Spleen (tissue), 11 donors: ENCODE measurements around the gene RFTN1. TPM values are rescaled to one million over a fixed set of nuclear protein-coding genes. Genes with fewer than 3 reads are reported as not detected.

ENCODE experiments used
- DNase-seq: peaks from one replicate; pipeline ENCODE4 v3.0.0-alpha.2; 2020
- H3K27ac ChIP-seq, 8 donors: fragments of 200-600 bp; sonication (generic) in 7 of 8; 1 replicate in 4 of 8; 2 replicates in 4 of 8; pipeline versions ENCODE4 v1.5.0 to v1.8.0; 2016 to 2021; ENCODE audit warnings: inconsistent platforms in 4 of 8, mild to moderate bottlenecking in 4 of 8, moderate library complexity in 1 of 8
- H3K27me3 ChIP-seq, 7 donors: fragments of 200-600 bp; sonication (generic) in 6 of 7; replicated peaks in 1 of 7; 1 replicate in 4 of 7; 2 replicates in 3 of 7; pipeline versions ENCODE4 v1.5.0 to v1.8.0; 2016 to 2021; ENCODE audit warnings: inconsistent platforms in 3 of 7, mild to moderate bottlenecking in 1 of 7
- H3K36me3 ChIP-seq, 6 donors: fragments of 200-600 bp; sonication (generic) in 5 of 6; 1 replicate in 4 of 6; 2 replicates in 2 of 6; pipeline versions ENCODE4 v1.5.0 to v1.8.0; 2016 to 2021; ENCODE audit warnings: inconsistent platforms in 2 of 6
- H3K4me1 ChIP-seq, 6 donors: fragments of 200-600 bp; sonication (generic) in 5 of 6; 1 replicate in 3 of 6; 2 replicates in 3 of 6; pipeline versions ENCODE4 v1.5.0 to v1.8.0; 2016 to 2021; ENCODE audit warnings: inconsistent platforms in 3 of 6
- H3K4me3 ChIP-seq, 8 donors: fragments of 200-600 bp; sonication (generic) in 7 of 8; 1 replicate in 4 of 8; 2 replicates in 4 of 8; pipeline versions ENCODE4 v1.5.0 to v1.8.0; 2016 to 2021; ENCODE audit warnings: inconsistent platforms in 4 of 8, mild to moderate bottlenecking in 4 of 8, moderate library complexity in 2 of 8
- H3K9me3 ChIP-seq, 8 donors: fragments of 200-600 bp; sonication (generic) in 7 of 8; 1 replicate in 4 of 8; 2 replicates in 4 of 8; pipeline versions ENCODE4 v1.5.0 to v1.8.0; 2016 to 2021; ENCODE audit warnings: inconsistent platforms in 4 of 8
- CTCF ChIP-seq, 11 experiments: fragments of 200-600 bp in 7 of 11; fragments of 450-650 bp in 4 of 11; sonication (generic) in 4 of 11; IDR thresholded peaks in 8 of 11; conservative IDR thresholded peaks in 3 of 11; 1 replicate in 7 of 11; 2 replicates in 4 of 11; pipeline versions ENCODE4 v1.4.0 to v1.8.0; 2016 to 2021; ENCODE audit warnings: antibody characterized with exemption in 11 of 11, inconsistent platforms in 4 of 11, mild to moderate bottlenecking in 1 of 11
- POLR2A ChIP-seq, 3 donors: fragments of 450-650 bp; IDR thresholded peaks; one replicate each; pipeline ENCODE4 v1.5.1; 2017; ENCODE audit warnings: antibody characterized with exemption in 3 of 3, mild to moderate bottlenecking in 1 of 3
- POLR2AphosphoS5 ChIP-seq, 3 donors: sonication (generic); formaldehyde crosslinking; IDR thresholded peaks; one replicate each; pipeline ENCODE4 v1.5.1; 2017; ENCODE audit warnings: antibody characterized with exemption in 3 of 3
- WGBS, 5 donors: extraction: QIAGEN DNeasy Blood & Tissue Kit in 3 of 5; methylation state at CpG; one replicate each; pipeline versions ENCODE4 v1.1.5 to v1.1.7; 2013 to 2018; 5-methylcytosine and 5-hydroxymethylcytosine counted together
- intact Hi-C: fragments of 100-400 bp; cut with DNase I; formaldehyde crosslinking; loops from one replicate; pipeline ENCODE4 v1.15.0; 2023; ENCODE audit warnings: low total_unique reads
- polyA plus RNA-seq, 3 donors: library from polyadenylated mRNA; stranded (reverse); fragments of 200-250 nt; gene quantifications; one replicate each; pipeline ENCODE4 v1.2.1, GENCODE V29; 2013
- total RNA-seq, 7 donors: library from RNA; depleted of rRNA in 3 of 7; stranded (reverse); fragments of >200 nt in 3 of 7; fragmentation: NEBNext Ultra II Directional in 4 of 7; extraction: Animal tissue kit (Norgen Biotek cat#: 25700) in 4 of 7; gene quantifications; one replicate each; pipeline versions ENCODE4 v1.1.0 to v1.2.1, GENCODE V29; 2016 to 2021
- donor health status: healthy with polysubstance abuse.
- donor health status: DM: no; HTN: no; CAD: no; lungs with moderate emphysema.
- donor health status: DM: no; HTN: no; CAD: no.
- donor health status: Bipolar disorder and iron deficiency.
- donor health status: healthy.
- donor health status: DM: no; HTN: no; CAD: no.
- donor health status: DM: yes; HTN: yes; CAD: no.

Gene RFTN1
- total and polyA plus RNA-seq, 10 donors: 30.4 to 106 (median 75.3) TPM

- H3K4me1 ChIP-seq: peaks cover 8 to 54% (median 23%) of the 10 kb centered on the region in 6 donors
- no peak for TF ChIP-seq POLR2A (IDR thresholded peaks at IDR 0.05)
- TF ChIP-seq CTCF (IDR thresholded peaks at IDR 0.05 in 8 of 11, conservative IDR thresholded peaks at IDR 0.05 in 3 of 11): no peak
- TF ChIP-seq POLR2AphosphoS5 (IDR thresholded peaks at IDR 0.05): no peak
- no peaks in the 10 kb centered on the region for H3K27me3 ChIP-seq
- H3K4me3 ChIP-seq: no peak overlapping the region
- no peak for DNase-seq
- intact Hi-C loops: no loop called here
- peaks cover 0 to 16% (median 9%) of the 10 kb centered on the region in 8 donors for H3K9me3 ChIP-seq
- H3K27ac ChIP-seq: no peak overlapping the region
- no peaks in the 10 kb centered on the region for H3K36me3 ChIP-seq
Measured at GRCh38 chr3:16522834-16523233, 9.3 kb upstream of the RFTN1 start.

- H3K9me3 ChIP-seq: peaks cover 0 to 16% (median 9%) of the 10 kb centered on the region in 8 donors
- 45 to 64% (median 58%) methylated on average over 5 of the region's 5 CpGs for WGBS, 5 donors
- H3K27ac ChIP-seq: peak overlapping the region in 1 of 8 donors; percentile 21
- no peak overlapping the region for H3K4me3 ChIP-seq
- no peak for DNase-seq
- no peaks in the 10 kb centered on the region for H3K36me3 ChIP-seq
- intact Hi-C loops: no loop called here
- H3K4me1 ChIP-seq: peaks cover 15 to 69% (median 33%) of the 10 kb centered on the region in 6 donors
- H3K27me3 ChIP-seq: no peaks in the 10 kb centered on the region
- no peak for TF ChIP-seq POLR2A (IDR thresholded peaks at IDR 0.05)
- TF ChIP-seq CTCF (IDR thresholded peaks at IDR 0.05 in 8 of 11, conservative IDR thresholded peaks at IDR 0.05 in 3 of 11): no peak
- TF ChIP-seq POLR2AphosphoS5 (IDR thresholded peaks at IDR 0.05): no peak
Measured at GRCh38 chr3:16520970-16521881, 7.7 kb upstream of the RFTN1 start.

- Histone ChIP-seq H3K9me3 (peaks cover 0 to 16% (median 9%) of the 10 kb centered on the region in 8 donors), H3K27ac (peak overlapping the region in 1 of 8 donors; percentile 21), H3K27me3 (no peaks in the 10 kb centered on the region), H3K4me1 (peaks cover 22 to 77% (median 41%) of the 10 kb centered on the region in 6 donors), H3K4me3 (no peak overlapping the region), H3K36me3 (no peaks in the 10 kb centered on the region)
- DNase-seq: no peak
- 62 to 82% (median 68%) methylated on average over 5 to 6 of the region's 6 CpGs for WGBS, 5 donors
- TF ChIP-seq POLR2AphosphoS5 (IDR thresholded peaks at IDR 0.05) (no peak), CTCF (IDR thresholded peaks at IDR 0.05 in 8 of 11, conservative IDR thresholded peaks at IDR 0.05 in 3 of 11) (no peak), POLR2A (IDR thresholded peaks at IDR 0.05) (no peak)
- intact Hi-C loops: no loop called here
Measured at GRCh38 chr3:16520241-16520969, 6.9 kb upstream of the RFTN1 start.
